SK-N-SH (cell line): ENCODE results near the gene MYPN. TPM values are rescaled to one million over a fixed set of nuclear protein-coding genes. Genes with fewer than 3 reads are reported as not detected.

Experiments used
- CTCF ChIA-PET: fragments of 300-600, 350-600 bp; formaldehyde crosslinking; extraction: SDS; loops from one replicate; lab custom pipeline; 2021; lab: Yijun Ruan, JAX
- POLR2A ChIA-PET: fragments of 350-600 bp; sonication (Branson Sonifier 250); formaldehyde crosslinking; extraction: SDS; loops from one replicate; lab custom pipeline; 2020; ENCODE audit warnings: antibody characterized with exemption, inconsistent platforms; lab: Yijun Ruan, JAX
- DNase-seq: peaks from one replicate; pipeline ENCODE4 v3.0.0; 2012
- H2AFZ ChIP-seq: fragments of 200-600 bp; sonication (generic); 2 replicates; pipeline ENCODE4 v1.8.1; 2016; ENCODE audit warnings: antibody characterized with exemption, mild to moderate bottlenecking, low read depth
- H3F3A ChIP-seq: fragments of 200-600 bp; sonication (generic); replicated peaks from 2 replicates; pipeline ENCODE3; 2016; ENCODE audit warnings: antibody characterized with exemption, mild to moderate bottlenecking; ENCODE audit not compliant: insufficient read depth
- H3K27ac ChIP-seq, 2 experiments: fragments of 200-500 bp in 1 of 2; fragments of 200-600 bp in 1 of 2; sonication (Bioruptor generic) in 1 of 2; sonication (generic), shearing (Covaris generic) in 1 of 2; 2 replicates each; pipeline versions ENCODE4 v1.5.1 to v1.6.1; 2014 to 2016; ENCODE audit warnings: low read depth in 2 of 2, inconsistent platforms in 1 of 2, low read length in 1 of 2, mild to moderate bottlenecking in 1 of 2, mixed read lengths in 1 of 2
- H3K27me3 ChIP-seq: fragments of 200-600 bp; sonication (generic), shearing (Covaris generic); 2 replicates; pipeline ENCODE4 v1.6.1; 2016; ENCODE audit warnings: mixed run types; ENCODE audit not compliant: insufficient read depth
- H3K36me3 ChIP-seq, 2 experiments: fragments of 200-500 bp in 1 of 2; fragments of 200-600 bp in 1 of 2; sonication (Bioruptor generic) in 1 of 2; sonication (generic) in 1 of 2; replicated peaks in 1 of 2; 2 replicates each; pipeline versions ENCODE3 to v1.5.1; 2014 to 2016; ENCODE audit warnings: low read length in 1 of 2, mild to moderate bottlenecking in 1 of 2; ENCODE audit not compliant: insufficient read depth in 2 of 2, control insufficient read depth in 1 of 2
- H3K4me1 ChIP-seq, 2 experiments: fragments of 200-500 bp in 1 of 2; fragments of 200-600 bp in 1 of 2; sonication (Bioruptor generic) in 1 of 2; sonication (generic), shearing (Covaris generic) in 1 of 2; 2 replicates each; pipeline versions ENCODE4 v1.5.1 to v1.6.1; 2014 to 2016; ENCODE audit warnings: low read depth in 1 of 2, low read length in 1 of 2, mixed run types in 1 of 2; ENCODE audit not compliant: insufficient read depth in 2 of 2, control insufficient read depth in 1 of 2
- H3K4me2 ChIP-seq: fragments of 200-600 bp; sonication (generic), shearing (Covaris generic); 2 replicates; pipeline ENCODE4 v1.6.1; 2017; ENCODE audit warnings: mixed run types
- H3K4me3 ChIP-seq, 2 experiments: fragments of 200-500 bp in 1 of 2; fragments of 200-600 bp in 1 of 2; sonication (Bioruptor generic) in 1 of 2; sonication (generic), shearing (Covaris generic) in 1 of 2; 2 replicates each; pipeline versions ENCODE4 v1.5.1 to v1.8.1; 2014 to 2016; ENCODE audit warnings: low read depth in 2 of 2, inconsistent platforms in 1 of 2, low read length in 1 of 2, mild to moderate bottlenecking in 1 of 2, mixed read lengths in 1 of 2, moderate library complexity in 1 of 2
- H3K79me2 ChIP-seq: fragments of 200-600 bp; sonication (generic); 2 replicates; pipeline ENCODE4 v1.8.1; 2017; ENCODE audit warnings: mild to moderate bottlenecking; ENCODE audit not compliant: insufficient read depth
- H3K9ac ChIP-seq: fragments of 200-600 bp; sonication (generic); 2 replicates; pipeline ENCODE4 v1.6.1; 2017; ENCODE audit warnings: mixed run types
- H3K9me2 ChIP-seq: fragments of 200-600 bp; sonication (generic); 2 replicates; pipeline ENCODE4 v1.6.1; 2017; ENCODE audit warnings: mixed run types
- H3K9me3 ChIP-seq: fragments of 200-600 bp; sonication (generic); 2 replicates; pipeline ENCODE4 v1.6.1; 2017; ENCODE audit warnings: mixed run types, mild to moderate bottlenecking, moderate library complexity
- H4K20me1 ChIP-seq: fragments of 200-600 bp; sonication (generic); 2 replicates; pipeline ENCODE4 v1.6.1; 2017; ENCODE audit warnings: mild to moderate bottlenecking, mixed run types; ENCODE audit not compliant: insufficient read depth
- CHD2 ChIP-seq: fragments of 150-350 bp; IDR thresholded peaks from 2 replicates; pipeline ENCODE4 v1.6.1; 2018; ENCODE audit warnings: low read length; ENCODE audit not compliant: partially characterized antibody
- ELF1 ChIP-seq: IDR thresholded peaks from 2 replicates; pipeline ENCODE4 v1.4.0; 2012
- FOSL2 ChIP-seq: IDR thresholded peaks from 2 replicates; pipeline ENCODE4 v1.4.0; 2012; ENCODE audit warnings: low read depth, mild to moderate bottlenecking, moderate library complexity, borderline replicate concordance
- GABPA ChIP-seq: IDR thresholded peaks from 2 replicates; pipeline ENCODE4 v1.4.0; 2012; ENCODE audit warnings: low read depth, mild to moderate bottlenecking
- JUND ChIP-seq: IDR thresholded peaks from 2 replicates; pipeline ENCODE4 v1.4.0; 2012
- NRF1 ChIP-seq: IDR thresholded peaks from 2 replicates; pipeline ENCODE4 v1.6.1; 2012; ENCODE audit warnings: low read depth, mild to moderate bottlenecking, low read length
- POLR2AphosphoS5 ChIP-seq: IDR thresholded peaks from 2 replicates; pipeline ENCODE4 v1.6.1; 2012; ENCODE audit warnings: low read depth, low read length
- RAD21 ChIP-seq: IDR thresholded peaks from 2 replicates; pipeline ENCODE4 v1.6.1; 2012; ENCODE audit warnings: mild to moderate bottlenecking, low read length
- RXRA ChIP-seq: IDR thresholded peaks from 2 replicates; pipeline ENCODE4 v1.4.0; 2012; ENCODE audit warnings: low read depth, mild to moderate bottlenecking, borderline replicate concordance
- SIN3A ChIP-seq: IDR thresholded peaks from 2 replicates; pipeline ENCODE4 v1.6.1; 2012; ENCODE audit warnings: low read depth, mild to moderate bottlenecking, low read length, moderate library complexity, borderline replicate concordance
- TAF1 ChIP-seq: IDR thresholded peaks from 2 replicates; pipeline ENCODE4 v1.6.1; 2012; ENCODE audit warnings: low read depth, mild to moderate bottlenecking, low read length, moderate library complexity, borderline replicate concordance
- YY1 ChIP-seq: IDR thresholded peaks from 2 replicates; pipeline ENCODE4 v1.4.0; 2012; ENCODE audit warnings: low read depth, mild to moderate bottlenecking
- WGBS: methylation state at CpG from one replicate; pipeline ENCODE4 v1.1.6; 2017; ENCODE audit warnings: low lambda C conversion rate; 5-methylcytosine and 5-hydroxymethylcytosine counted together
- polyA plus RNA-seq, 3 experiments: library from polyadenylated mRNA; depleted of rRNA; stranded (reverse); fragments of >200 nt; gene quantifications; 2 replicates each; pipeline ENCODE4 v1.2.3, GENCODE V29; 2012
- TF ChIP-seq, protein P1 (sequence below): IDR thresholded peaks from 2 replicates; pipeline ENCODE4 v1.6.1; 2012; ENCODE audit warnings: mild to moderate bottlenecking, low read depth, low read length, moderate library complexity
- TF ChIP-seq, protein P2 (sequence below): fragments of 150-350 bp; IDR thresholded peaks from 2 replicates; pipeline ENCODE4 v1.6.1; 2016; ENCODE audit warnings: mild to moderate bottlenecking, low read depth, low read length

MYPN gene
- polyA plus RNA-seq, 1 of the 3 experiments (the other 2 are of a cell fraction): 0.43 TPM

DNA sequence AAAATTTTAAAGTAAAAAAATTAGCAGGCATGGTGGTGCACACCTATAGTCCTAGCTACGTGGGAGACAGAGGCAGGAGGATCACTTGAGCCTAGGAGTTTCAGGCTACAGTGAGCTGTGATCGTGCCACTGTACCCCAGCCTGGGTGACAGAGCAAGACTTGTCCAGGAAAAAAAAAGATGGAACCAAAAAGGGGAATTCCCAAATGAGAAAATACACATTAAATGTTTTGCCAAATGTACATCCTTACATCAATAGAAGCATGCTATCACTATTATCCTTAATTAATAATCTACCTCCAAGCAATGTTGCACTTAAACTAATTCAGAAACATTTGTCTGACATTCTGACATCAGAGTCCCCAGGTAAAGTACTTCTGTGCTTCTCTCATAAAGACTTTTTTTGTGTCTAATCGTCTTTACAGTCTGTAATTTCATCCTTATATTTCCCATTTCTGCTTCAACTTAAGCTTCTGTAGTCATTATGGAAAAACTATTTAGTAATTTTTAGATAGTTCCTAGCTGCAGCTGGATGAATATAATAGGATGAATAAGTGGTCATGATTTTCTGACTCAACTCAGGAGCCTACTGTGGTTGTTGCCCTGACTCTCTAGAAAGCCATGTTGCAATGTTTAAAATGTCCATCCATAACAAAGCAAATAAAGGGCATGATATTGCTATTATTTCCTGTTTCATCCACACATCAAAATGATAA, 57.7 kb downstream of the MYPN start:
- POLR2A ChIA-PET: no interaction called here
- Histone ChIP-seq H3K9ac (no peak overlapping the region), H4K20me1 (no peaks in the 10 kb centered on the region), H3K9me2 (no peaks in the 10 kb centered on the region), H3K4me2 (no peak overlapping the region), H3F3A (peaks cover 4% of the 10 kb centered on the region), H2AFZ (no peak overlapping the region), H3K36me3 (no peaks in the 10 kb centered on the region), H3K9me3 (no peaks in the 10 kb centered on the region), H3K79me2 (no peaks in the 10 kb centered on the region), H3K27me3 (no peaks in the 10 kb centered on the region), H3K4me1 (peaks cover 0 to 4% of the 10 kb centered on the region in 2 experiments; a peak in 1 of 4 replicates), H3K27ac (no peak overlapping the region), H3K4me3 (no peak overlapping the region)
- TF ChIP-seq JUND: no peak
- TF ChIP-seq RXRA: no peak
- no peak for TF ChIP-seq SIN3A
- no peak for TF ChIP-seq TAF1
- no peak for TF ChIP-seq ELF1
- TF ChIP-seq, protein P1, sequence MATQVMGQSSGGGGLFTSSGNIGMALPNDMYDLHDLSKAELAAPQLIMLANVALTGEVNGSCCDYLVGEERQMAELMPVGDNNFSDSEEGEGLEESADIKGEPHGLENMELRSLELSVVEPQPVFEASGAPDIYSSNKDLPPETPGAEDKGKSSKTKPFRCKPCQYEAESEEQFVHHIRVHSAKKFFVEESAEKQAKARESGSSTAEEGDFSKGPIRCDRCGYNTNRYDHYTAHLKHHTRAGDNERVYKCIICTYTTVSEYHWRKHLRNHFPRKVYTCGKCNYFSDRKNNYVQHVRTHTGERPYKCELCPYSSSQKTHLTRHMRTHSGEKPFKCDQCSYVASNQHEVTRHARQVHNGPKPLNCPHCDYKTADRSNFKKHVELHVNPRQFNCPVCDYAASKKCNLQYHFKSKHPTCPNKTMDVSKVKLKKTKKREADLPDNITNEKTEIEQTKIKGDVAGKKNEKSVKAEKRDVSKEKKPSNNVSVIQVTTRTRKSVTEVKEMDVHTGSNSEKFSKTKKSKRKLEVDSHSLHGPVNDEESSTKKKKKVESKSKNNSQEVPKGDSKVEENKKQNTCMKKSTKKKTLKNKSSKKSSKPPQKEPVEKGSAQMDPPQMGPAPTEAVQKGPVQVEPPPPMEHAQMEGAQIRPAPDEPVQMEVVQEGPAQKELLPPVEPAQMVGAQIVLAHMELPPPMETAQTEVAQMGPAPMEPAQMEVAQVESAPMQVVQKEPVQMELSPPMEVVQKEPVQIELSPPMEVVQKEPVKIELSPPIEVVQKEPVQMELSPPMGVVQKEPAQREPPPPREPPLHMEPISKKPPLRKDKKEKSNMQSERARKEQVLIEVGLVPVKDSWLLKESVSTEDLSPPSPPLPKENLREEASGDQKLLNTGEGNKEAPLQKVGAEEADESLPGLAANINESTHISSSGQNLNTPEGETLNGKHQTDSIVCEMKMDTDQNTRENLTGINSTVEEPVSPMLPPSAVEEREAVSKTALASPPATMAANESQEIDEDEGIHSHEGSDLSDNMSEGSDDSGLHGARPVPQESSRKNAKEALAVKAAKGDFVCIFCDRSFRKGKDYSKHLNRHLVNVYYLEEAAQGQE: no peak
- no peak for TF ChIP-seq CHD2
- no peak for TF ChIP-seq RAD21
- no peak for TF ChIP-seq POLR2AphosphoS5
- no peak for TF ChIP-seq FOSL2
- no peak for TF ChIP-seq YY1
- no peak for TF ChIP-seq NRF1
- TF ChIP-seq, protein P2, sequence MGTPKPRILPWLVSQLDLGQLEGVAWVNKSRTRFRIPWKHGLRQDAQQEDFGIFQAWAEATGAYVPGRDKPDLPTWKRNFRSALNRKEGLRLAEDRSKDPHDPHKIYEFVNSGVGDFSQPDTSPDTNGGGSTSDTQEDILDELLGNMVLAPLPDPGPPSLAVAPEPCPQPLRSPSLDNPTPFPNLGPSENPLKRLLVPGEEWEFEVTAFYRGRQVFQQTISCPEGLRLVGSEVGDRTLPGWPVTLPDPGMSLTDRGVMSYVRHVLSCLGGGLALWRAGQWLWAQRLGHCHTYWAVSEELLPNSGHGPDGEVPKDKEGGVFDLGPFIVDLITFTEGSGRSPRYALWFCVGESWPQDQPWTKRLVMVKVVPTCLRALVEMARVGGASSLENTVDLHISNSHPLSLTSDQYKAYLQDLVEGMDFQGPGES: no peak
- no peak for TF ChIP-seq GABPA
- 81% methylated on average over 3 of the region's 3 CpGs for WGBS
- CTCF ChIA-PET: interaction anchor here (0.8 to 3.7 kb wide), 2 partner anchors 11 to 31 kb away, joined by 3 to 24 read pairs; no protein-coding TSS in a partner anchor
- no peak for DNase-seq
